HepG2 (cell line): ENCODE measurements around the gene GNB1. TPM values are rescaled to one million over a fixed set of nuclear protein-coding genes. Genes with fewer than 3 reads are reported as not detected.

Source experiments
- ARNTL ChIP-seq: sonication (generic); formaldehyde crosslinking; IDR thresholded peaks from 2 replicates; pipeline ENCODE4 v1.4.0; 2020; ENCODE audit warnings: mild to moderate bottlenecking, missing genetic modification reagents
- CENPX ChIP-seq: sonication (generic); formaldehyde crosslinking; IDR thresholded peaks from 2 replicates; pipeline ENCODE4 v1.9.0; 2021; ENCODE audit warnings: mild to moderate bottlenecking, missing genetic modification reagents, moderate library complexity
- ELF1 ChIP-seq: sonication (generic); formaldehyde crosslinking; IDR thresholded peaks from 2 replicates; pipeline ENCODE4 v1.4.0; 2020; ENCODE audit warnings: missing genetic modification reagents
- FOXM1 ChIP-seq: sonication (generic); formaldehyde crosslinking; IDR thresholded peaks from 2 replicates; pipeline ENCODE4 v1.5.0; 2020; ENCODE audit warnings: missing genetic modification reagents
- HIVEP1 ChIP-seq: sonication (generic); formaldehyde crosslinking; IDR thresholded peaks from 2 replicates; pipeline ENCODE4 v1.4.0; 2020; ENCODE audit warnings: mild to moderate bottlenecking, missing genetic modification reagents
- HNF4A ChIP-seq: sonication (generic); formaldehyde crosslinking; IDR thresholded peaks from 2 replicates; pipeline ENCODE4 v1.4.0; 2020; ENCODE audit warnings: missing genetic modification reagents
- IRX3 ChIP-seq: sonication (generic); formaldehyde crosslinking; IDR thresholded peaks from 2 replicates; pipeline ENCODE4 v1.8.1; 2023; ENCODE audit warnings: mild to moderate bottlenecking, low read depth, missing genetic modification reagents, borderline replicate concordance
- KDM3A ChIP-seq: IDR thresholded peaks from 2 replicates; pipeline ENCODE4 v1.6.1; 2018; ENCODE audit warnings: low read depth, missing compliant biosample characterization
- KDM5B ChIP-seq: sonication (generic); formaldehyde crosslinking; IDR thresholded peaks from 2 replicates; pipeline ENCODE4 v1.4.0; 2020; ENCODE audit warnings: missing genetic modification reagents, mild to moderate bottlenecking, borderline replicate concordance
- LRRFIP1 ChIP-seq: sonication (generic); formaldehyde crosslinking; conservative IDR thresholded peaks from 2 replicates; pipeline ENCODE4 v1.4.0; 2020; ENCODE audit warnings: missing genetic modification reagents
- MEIS2 ChIP-seq: sonication (generic); formaldehyde crosslinking; IDR thresholded peaks from 2 replicates; pipeline ENCODE4 v1.9.0; 2021; ENCODE audit warnings: mild to moderate bottlenecking, missing genetic modification reagents
- NFE2L1 ChIP-seq: sonication (generic); formaldehyde crosslinking; IDR thresholded peaks from 2 replicates; pipeline ENCODE4 v1.4.0; 2020; ENCODE audit warnings: missing genetic modification reagents, mild to moderate bottlenecking, borderline replicate concordance
- REL ChIP-seq: sonication (generic); formaldehyde crosslinking; conservative IDR thresholded peaks from 2 replicates; pipeline ENCODE4 v1.8.0; 2022; ENCODE audit warnings: mild to moderate bottlenecking, missing genetic modification reagents, moderate library complexity
- RFX3 ChIP-seq: IDR thresholded peaks from 2 replicates; pipeline ENCODE4 v1.6.1; 2016; ENCODE audit warnings: missing biosample characterization, missing genetic modification reagents
- SATB2 ChIP-seq: sonication (generic); formaldehyde crosslinking; IDR thresholded peaks from 2 replicates; pipeline ENCODE4 v1.5.0; 2020; ENCODE audit warnings: missing genetic modification reagents
- TAF1 ChIP-seq: sonication (generic); formaldehyde crosslinking; IDR thresholded peaks from 2 replicates; pipeline ENCODE4 v1.4.0; 2020; ENCODE audit warnings: missing genetic modification reagents
- U2AF2 ChIP-seq: fragments of 200-400 bp; formaldehyde crosslinking; IDR thresholded peaks from 2 replicates; pipeline ENCODE4 v1.6.1; 2017; ENCODE audit warnings: low read depth, mild to moderate bottlenecking, low read length
- ZNF20 ChIP-seq: sonication (generic); formaldehyde crosslinking; IDR thresholded peaks from 2 replicates; pipeline ENCODE4 v1.4.0; 2020; ENCODE audit warnings: mild to moderate bottlenecking, moderate library complexity, missing genetic modification reagents
- ZNF350 ChIP-seq: sonication (generic); formaldehyde crosslinking; IDR thresholded peaks from 2 replicates; pipeline ENCODE4 v1.4.0; 2020; ENCODE audit warnings: mild to moderate bottlenecking, low read depth, missing genetic modification reagents, borderline replicate concordance
- ZNF530 ChIP-seq: sonication (generic); formaldehyde crosslinking; IDR thresholded peaks from 2 replicates; pipeline ENCODE4 v1.5.0; 2020; ENCODE audit warnings: low read depth, mild to moderate bottlenecking, missing genetic modification reagents
- ZNF577 ChIP-seq: sonication (generic); formaldehyde crosslinking; IDR thresholded peaks from 2 replicates; pipeline ENCODE4 v1.4.0; 2020; ENCODE audit warnings: mild to moderate bottlenecking, low read depth, missing genetic modification reagents, borderline replicate concordance
- ZNF740 ChIP-seq: sonication (generic); formaldehyde crosslinking; IDR thresholded peaks from 2 replicates; pipeline ENCODE4 v1.4.0; 2020; ENCODE audit warnings: missing genetic modification reagents
- ZNF75D ChIP-seq: sonication (generic); formaldehyde crosslinking; IDR thresholded peaks from 2 replicates; pipeline ENCODE4 v1.8.1; 2023; ENCODE audit warnings: missing genetic modification reagents, mild to moderate bottlenecking, borderline replicate concordance
- ZSCAN25 ChIP-seq: sonication (generic); formaldehyde crosslinking; IDR thresholded peaks from 2 replicates; pipeline ENCODE4 v1.8.0; 2022; ENCODE audit warnings: mild to moderate bottlenecking, missing genetic modification reagents
- polyA plus RNA-seq, 8 experiments: library from polyadenylated mRNA; depleted of rRNA in 3 of 8; stranded (reverse) in 7 of 8; unstranded in 1 of 8; fragments of >200 nt; fragmentation: Illumina TruSeq in 4 of 8; extraction: Trizol in 4 of 8; gene quantifications; 2 replicates each; pipeline versions ENCODE4 v1.2.1 to v1.2.3, GENCODE V29; 2011 to 2016; ENCODE audit warnings: low read depth in 4 of 8, missing spikeins in 1 of 8, mixed read lengths in 1 of 8; ENCODE audit not compliant: insufficient read depth in 1 of 8
- total RNA-seq, 5 experiments: library from RNA; depleted of rRNA; stranded (reverse); fragments of >200 nt; fragmentation: Illumina TruSeq; extraction: Trizol; gene quantifications; 2 replicates each; pipeline ENCODE4 v1.2.3, GENCODE V29; 2016; ENCODE audit warnings: low read depth in 1 of 5
- TF ChIP-seq, protein P1 (sequence below): sonication (generic); formaldehyde crosslinking; IDR thresholded peaks from 2 replicates; pipeline ENCODE4 v1.5.0; 2020; ENCODE audit warnings: missing genetic modification reagents
- TF ChIP-seq, protein P2 (sequence below): sonication (generic); formaldehyde crosslinking; IDR thresholded peaks from 2 replicates; pipeline ENCODE4 v1.4.0; 2020; ENCODE audit warnings: missing genetic modification reagents

Gene GNB1
- total and polyA plus RNA-seq, 2 of the 13 experiments (the other 11 are each of a cell fraction or from before 2014, with no cell fraction given), result 66.2 to 327 TPM

GRCh38 chr1:1906185-1907097 lies 15.6 kb upstream of the GNB1 start (continued):
- TF ChIP-seq LRRFIP1 (CRISPR knock-in tag) (no peak), FOXM1 (CRISPR knock-in tag) (no peak), NFE2L1 (CRISPR knock-in tag) (no peak), RFX3 (CRISPR knock-in tag) (no peak), ZNF740 (no peak), ZSCAN25 (CRISPR knock-in tag) (peak; percentile 81; the same call in 1 of the 2 replicates), TAF1 (CRISPR knock-in tag) (no peak), KDM5B (CRISPR knock-in tag) (no peak), ZNF350 (CRISPR knock-in tag) (peak; percentile 68; the same call in 1 of the 2 replicates), CENPX (CRISPR knock-in tag) (no peak), U2AF2 (no peak), MEIS2 (no peak), IRX3 (CRISPR knock-in tag) (no peak), ZNF75D (CRISPR knock-in tag) (no peak), ELF1 (no peak; the same call in 1 of the 2 replicates), HIVEP1 (CRISPR knock-in tag) (no peak), ARNTL (CRISPR knock-in tag) (no peak), ZNF20 (CRISPR knock-in tag) (no peak), HNF4A (CRISPR knock-in tag) (0 out of 2 replicates have a peak, but pooled peaks have one; percentile 11), KDM3A (peak; percentile 67; the same call in 1 of the 2 replicates), ZNF577 (CRISPR knock-in tag) (no peak), REL (CRISPR knock-in tag) (no peak), SATB2 (CRISPR knock-in tag) (no peak), ZNF530 (CRISPR knock-in tag) (no peak)
- TF ChIP-seq, protein P1, sequence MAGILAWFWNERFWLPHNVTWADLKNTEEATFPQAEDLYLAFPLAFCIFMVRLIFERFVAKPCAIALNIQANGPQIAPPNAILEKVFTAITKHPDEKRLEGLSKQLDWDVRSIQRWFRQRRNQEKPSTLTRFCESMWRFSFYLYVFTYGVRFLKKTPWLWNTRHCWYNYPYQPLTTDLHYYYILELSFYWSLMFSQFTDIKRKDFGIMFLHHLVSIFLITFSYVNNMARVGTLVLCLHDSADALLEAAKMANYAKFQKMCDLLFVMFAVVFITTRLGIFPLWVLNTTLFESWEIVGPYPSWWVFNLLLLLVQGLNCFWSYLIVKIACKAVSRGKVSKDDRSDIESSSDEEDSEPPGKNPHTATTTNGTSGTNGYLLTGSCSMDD (CRISPR knock-in tag), result no peak
- TF ChIP-seq, protein P2, sequence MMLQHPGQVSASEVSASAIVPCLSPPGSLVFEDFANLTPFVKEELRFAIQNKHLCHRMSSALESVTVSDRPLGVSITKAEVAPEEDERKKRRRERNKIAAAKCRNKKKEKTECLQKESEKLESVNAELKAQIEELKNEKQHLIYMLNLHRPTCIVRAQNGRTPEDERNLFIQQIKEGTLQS (CRISPR knock-in tag), result no peak
